ENCODE results near the gene DNAH2.

- TF ChIP-seq, protein P1, sequence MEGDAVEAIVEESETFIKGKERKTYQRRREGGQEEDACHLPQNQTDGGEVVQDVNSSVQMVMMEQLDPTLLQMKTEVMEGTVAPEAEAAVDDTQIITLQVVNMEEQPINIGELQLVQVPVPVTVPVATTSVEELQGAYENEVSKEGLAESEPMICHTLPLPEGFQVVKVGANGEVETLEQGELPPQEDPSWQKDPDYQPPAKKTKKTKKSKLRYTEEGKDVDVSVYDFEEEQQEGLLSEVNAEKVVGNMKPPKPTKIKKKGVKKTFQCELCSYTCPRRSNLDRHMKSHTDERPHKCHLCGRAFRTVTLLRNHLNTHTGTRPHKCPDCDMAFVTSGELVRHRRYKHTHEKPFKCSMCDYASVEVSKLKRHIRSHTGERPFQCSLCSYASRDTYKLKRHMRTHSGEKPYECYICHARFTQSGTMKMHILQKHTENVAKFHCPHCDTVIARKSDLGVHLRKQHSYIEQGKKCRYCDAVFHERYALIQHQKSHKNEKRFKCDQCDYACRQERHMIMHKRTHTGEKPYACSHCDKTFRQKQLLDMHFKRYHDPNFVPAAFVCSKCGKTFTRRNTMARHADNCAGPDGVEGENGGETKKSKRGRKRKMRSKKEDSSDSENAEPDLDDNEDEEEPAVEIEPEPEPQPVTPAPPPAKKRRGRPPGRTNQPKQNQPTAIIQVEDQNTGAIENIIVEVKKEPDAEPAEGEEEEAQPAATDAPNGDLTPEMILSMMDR (IDR thresholded peaks at IDR 0.05): no peak
- no peak for TF ChIP-seq POLR2A (IDR thresholded peaks at IDR 0.05)
Observed at GRCh38 chr17:7882068-7882467, 164.5 kb downstream of the DNAH2 start.
